NCI-H2107 treated with DMSO at 0.1 percent for 48 hours (cell line): Measurements from ENCODE around the gene PEX5L.
"Not testable (repeated sequence)": the region's sequence is repeated elsewhere in the genome, so short reads cannot be mapped to it uniquely, and the experiment has no call there.

Source experiments
- DNase-seq: peaks from one replicate; lab custom pipeline; 2025; ENCODE audit not compliant: unreplicated experiment; lab: John Stamatoyannopoulos, UW

Gene PEX5L

GRCh38 chr3:180011927-180012326, 24.8 kb downstream of the PEX5L start:
- DNase-seq = no peak

- DNase-seq = not testable (repeated sequence)
These were observed 28.4 kb downstream of the PEX5L start for GRCh38 chr3:180008318-180008717.

GRCh38 chr3:180004542-180004941, 32.2 kb downstream of the PEX5L start:
- no peak for DNase-seq

GRCh38 chr3:180002006-180002405, 34.7 kb downstream of the PEX5L start:
- DNase-seq = no peak

DNA sequence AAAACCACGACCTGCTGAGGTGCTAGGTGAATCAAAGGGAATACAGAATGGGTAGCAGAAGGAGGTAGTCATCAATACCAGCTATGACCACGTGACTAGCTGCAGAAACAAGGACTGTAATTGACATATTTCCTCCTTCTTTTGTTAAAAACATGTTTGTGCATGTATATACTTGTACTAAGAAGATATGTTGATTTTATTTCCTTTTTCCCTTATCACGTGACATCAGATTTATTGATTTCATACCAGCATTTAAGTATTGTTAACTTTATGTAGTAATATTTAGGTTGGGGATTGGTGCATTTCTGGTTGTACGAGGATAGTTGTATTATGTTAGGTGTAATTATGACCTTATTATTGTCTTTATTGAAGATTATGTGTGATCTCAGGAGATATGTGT, 36.2 kb downstream of the PEX5L start:
- no peak for DNase-seq

GRCh38 chr3:179995406-179995805, 41.3 kb downstream of the PEX5L start:
- DNase-seq = no peak

DNA sequence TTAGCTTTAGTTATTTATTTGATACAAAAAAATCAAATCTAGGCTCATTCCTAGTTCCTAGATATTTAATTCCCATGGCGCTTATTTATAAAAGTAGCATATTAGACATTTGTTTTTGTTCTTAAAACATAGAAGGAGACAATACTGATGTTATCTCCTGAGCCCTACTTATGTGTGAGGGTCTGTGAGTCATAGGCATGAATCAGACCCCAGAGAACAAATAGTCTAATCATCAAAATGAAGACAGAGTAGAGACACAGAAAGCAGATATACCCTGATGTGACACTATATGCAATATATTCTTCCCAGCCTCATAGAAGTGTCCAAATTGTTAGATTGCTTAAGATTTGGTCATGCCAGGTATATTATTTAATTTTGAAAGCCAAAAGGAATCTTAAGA, 44.9 kb downstream of the PEX5L start:
- DNase-seq = no peak

- no peak for DNase-seq
These were observed 45.6 kb downstream of the PEX5L start for GRCh38 chr3:179991104-179991503.

DNA sequence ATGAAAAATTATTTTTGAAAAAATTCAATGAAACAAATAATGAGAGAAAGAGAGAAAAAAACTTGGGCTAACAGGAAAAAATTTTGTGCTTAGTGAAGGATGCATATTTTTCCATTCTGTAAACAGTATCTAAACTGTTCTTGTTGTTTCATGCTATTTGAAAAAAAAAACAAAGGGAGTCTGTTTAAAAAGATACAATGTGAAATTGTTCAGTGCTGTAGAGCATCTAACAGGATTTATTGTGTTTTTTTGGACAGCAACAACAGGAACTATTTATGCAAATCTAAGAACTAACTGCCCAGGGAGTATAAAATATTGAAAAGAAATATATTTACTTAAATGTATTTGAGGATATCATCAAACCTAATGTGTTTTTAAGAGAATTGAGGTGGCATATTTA, 55.1 kb downstream of the PEX5L start:
- no peak for DNase-seq

DNA sequence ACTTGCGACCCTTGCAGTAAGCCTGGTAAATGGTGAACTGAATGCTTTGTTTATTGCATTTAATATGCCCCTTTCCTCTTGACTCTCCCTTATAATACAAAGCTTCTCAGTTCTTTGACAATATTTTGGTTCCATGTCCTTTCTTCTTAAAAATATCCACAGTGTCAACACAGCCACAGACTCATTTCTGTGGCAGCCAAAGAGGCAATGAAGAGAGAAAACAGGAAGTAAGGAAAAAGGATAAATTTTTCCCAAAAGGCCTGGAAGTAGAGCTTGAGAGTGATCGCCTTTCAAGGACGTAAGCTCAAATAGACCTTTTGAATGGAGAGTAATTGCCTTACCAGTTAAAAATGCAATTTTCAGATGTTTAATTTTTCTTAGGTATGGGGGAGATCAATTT, 59.4 kb downstream of the PEX5L start:
- DNase-seq = no peak

DNA sequence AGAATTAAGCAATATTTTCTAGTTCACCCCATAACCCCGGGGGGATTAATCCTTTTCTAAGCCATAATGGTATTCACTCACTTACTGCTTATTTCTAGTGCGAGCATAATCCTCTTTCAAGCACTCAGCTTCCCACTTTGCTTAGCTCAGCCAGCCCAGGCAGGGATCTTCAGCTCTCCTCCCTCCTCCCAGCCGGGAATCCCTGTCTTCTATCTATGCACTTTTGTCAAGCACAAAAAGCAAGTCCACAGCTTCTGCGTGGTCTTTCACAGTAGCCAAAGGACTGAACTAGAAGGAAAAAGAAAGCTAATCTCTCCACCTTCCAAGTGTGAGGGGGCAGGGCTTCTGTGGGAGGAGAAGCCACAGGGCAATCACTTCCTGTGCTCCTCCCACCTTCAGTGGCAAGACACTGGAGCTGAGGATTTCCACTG, 62.8 kb downstream of the PEX5L start:
- DNase-seq = no peak

- DNase-seq = peak; percentile 66
These were observed 63.8 kb downstream of the PEX5L start for GRCh38 chr3:179972881-179973423.

DNA sequence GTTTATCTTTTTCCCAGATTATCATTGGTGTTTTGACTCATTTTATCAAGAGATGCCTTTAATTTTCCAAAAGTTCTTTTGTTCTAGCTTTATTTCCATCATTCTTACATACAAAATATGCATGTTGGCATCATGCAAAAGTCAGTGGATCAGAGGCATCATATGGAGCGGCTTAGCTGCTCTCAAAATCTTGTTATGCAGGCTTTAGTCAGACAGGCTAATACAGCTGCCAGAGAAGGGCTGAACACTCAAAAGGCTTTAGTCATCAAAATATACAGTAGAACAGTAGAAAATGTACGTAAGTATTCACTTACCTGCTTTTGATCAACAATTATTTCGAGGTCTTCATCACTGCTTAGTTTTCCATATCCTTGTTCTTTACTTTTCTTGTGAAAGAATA, 65.5 kb downstream of the PEX5L start:
- DNase-seq = peak; percentile 48

GRCh38 chr3:179970746-179971145, 66.0 kb downstream of the PEX5L start:
- no peak for DNase-seq

GRCh38 chr3:179969525-179969924, 67.2 kb downstream of the PEX5L start:
- DNase-seq = no peak

DNA sequence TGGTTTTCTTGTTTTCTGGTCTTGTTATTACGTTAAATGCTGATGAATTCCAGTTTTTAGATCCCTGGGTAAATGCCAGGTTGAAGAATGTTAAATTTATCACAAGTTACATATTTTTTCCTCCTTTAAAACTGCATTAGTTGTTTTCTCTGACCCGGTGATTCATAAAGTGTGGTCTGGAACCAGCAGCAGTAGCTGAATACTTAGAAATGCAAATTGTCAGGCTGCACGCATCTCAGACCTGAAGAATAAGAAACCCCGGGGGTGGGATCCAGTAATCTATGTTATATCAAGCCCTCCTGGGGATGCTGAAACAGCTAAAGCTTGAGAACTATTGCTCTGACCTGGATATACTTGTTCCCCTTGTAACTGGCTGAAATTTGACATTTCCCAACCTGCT, 69.1 kb downstream of the PEX5L start:
- DNase-seq = no peak

DNA sequence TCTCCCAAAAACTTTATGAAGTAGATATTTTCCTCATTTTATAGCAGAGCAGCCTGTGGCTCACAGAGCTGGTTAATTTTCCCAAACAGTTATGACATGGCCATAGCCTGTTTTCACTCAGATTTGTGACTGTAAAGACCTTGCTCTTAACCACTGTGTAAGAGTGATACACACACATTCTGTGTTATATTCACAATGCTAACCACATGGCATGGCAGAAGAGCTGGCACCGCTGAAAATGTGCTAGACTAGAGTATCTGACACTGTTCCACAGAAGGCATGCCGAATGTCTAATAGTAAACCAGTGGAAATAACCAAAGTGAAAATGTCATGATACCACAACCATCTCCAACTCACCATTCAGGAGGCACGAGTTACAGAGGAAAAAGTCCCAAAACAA, 71.8 kb downstream of the PEX5L start:
- DNase-seq = no peak

GRCh38 chr3:179962629-179963387, 73.9 kb downstream of the PEX5L start:
- DNase-seq = peak; percentile 58

DNA sequence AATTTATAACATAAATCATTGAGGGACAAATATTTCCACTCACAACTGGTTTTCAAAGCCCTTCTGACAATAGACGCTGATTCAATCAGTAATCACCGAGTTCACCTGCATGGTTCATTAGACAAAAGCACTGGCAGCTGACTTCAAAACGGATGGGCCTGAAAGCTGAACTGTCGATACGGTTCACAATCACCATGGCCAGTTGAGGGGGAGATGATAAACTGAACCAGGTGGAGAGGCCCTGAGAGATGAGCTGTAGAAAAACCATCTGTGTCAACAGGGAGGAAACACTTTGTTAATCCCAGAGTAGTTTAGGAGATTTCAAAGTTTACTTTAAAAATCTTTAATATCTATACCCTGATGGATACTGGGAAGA, 75.0 kb downstream of the PEX5L start:
- peak; percentile 87 for DNase-seq

GRCh38 chr3:179961071-179961702, 75.5 kb downstream of the PEX5L start:
- no peak for DNase-seq

DNA sequence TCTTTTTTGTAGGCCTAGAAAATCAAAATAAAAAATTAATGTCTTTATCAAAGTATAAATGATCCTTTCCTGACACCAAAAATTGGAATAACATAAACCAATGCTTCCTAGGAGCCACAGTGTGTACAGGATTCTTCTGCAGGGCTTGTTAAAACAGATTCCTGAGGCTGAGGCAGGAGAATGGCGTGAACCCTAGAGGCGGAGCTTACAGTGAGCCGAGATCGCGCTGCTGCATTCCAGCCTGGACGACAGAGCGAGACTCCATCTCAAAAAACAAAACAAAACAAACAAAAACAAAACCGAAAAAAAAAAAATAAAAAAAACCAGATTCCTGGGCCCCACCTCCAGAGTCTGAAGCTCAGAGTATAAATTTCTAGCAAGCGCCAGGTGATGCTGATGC, 78.0 kb downstream of the PEX5L start:
- DNase-seq = no peak

DNA sequence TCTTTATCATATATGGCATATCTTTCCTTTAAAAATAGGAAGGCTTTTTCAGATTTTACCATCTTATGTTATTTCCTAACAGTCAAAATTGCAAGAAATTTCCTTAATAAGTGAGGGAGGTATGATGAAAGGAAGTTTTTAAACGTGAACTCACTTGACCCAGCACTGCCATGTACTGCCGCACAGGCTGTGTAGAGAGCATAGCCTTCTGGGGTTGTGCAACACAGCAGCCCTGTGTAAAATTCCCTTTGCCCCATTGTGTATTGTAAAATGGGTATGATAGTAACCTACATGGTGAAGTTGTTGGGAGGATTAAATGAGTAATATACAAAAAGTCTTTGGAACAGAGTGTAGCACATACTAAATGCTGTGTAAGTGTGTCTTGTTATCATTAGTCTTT, 78.6 kb downstream of the PEX5L start:
- DNase-seq = no peak
